PC-3 (cell line): ENCODE data around the gene ZDHHC1. TPM values are rescaled to one million over a fixed set of nuclear protein-coding genes. Genes with fewer than 3 reads are reported as not detected.

ENCODE experiments used
- ATAC-seq: fragments of 200-7000 bp; cut with Tn5 transposase; 2 replicates; pipeline ENCODE4 v1.9.1; 2020; ENCODE audit warnings: mild to moderate bottlenecking, moderate library complexity
- BruUV-seq: library from RNA; stranded (reverse); fragments of 400-500 nt; replicated peaks from 2 replicates; lab custom pipeline; 2021; lab: Mats Ljungman, UMichigan
- CTCF ChIA-PET: fragments of 300-600 bp; sonication (Branson Sonifier 250); formaldehyde crosslinking; loops from one replicate; lab custom pipeline; 2022; ENCODE audit warnings: antibody characterized with exemption; lab: Charles Lee
- POLR2A ChIA-PET: fragments of 300-600 bp; sonication (Branson Sonifier 250); formaldehyde crosslinking; loops from one replicate; lab custom pipeline; 2022; ENCODE audit warnings: antibody characterized with exemption; ENCODE audit not compliant: unreplicated experiment; lab: Charles Lee
- DNase-seq: peaks from one replicate; pipeline ENCODE4 v3.0.0-alpha.2; 2015
- H2AFZ ChIP-seq: fragments of 300-600 bp; sonication (generic); 2 replicates; pipeline ENCODE4 v1.6.0; 2016; ENCODE audit warnings: antibody characterized with exemption, low read length
- H3F3A ChIP-seq: fragments of 300-600 bp; sonication (generic); one replicate; pipeline ENCODE4 v1.6.0; 2017; ENCODE audit warnings: antibody characterized with exemption, low read length, control low read depth, mild to moderate bottlenecking; ENCODE audit not compliant: unreplicated experiment
- H3K27ac ChIP-seq: fragments of 300-600 bp; sonication (generic); 2 replicates; pipeline ENCODE4 v1.5.1; 2016; ENCODE audit warnings: mild to moderate bottlenecking, low read length
- H3K27me3 ChIP-seq: fragments of 300-600 bp; sonication (generic); 2 replicates; pipeline ENCODE4 v1.6.1; 2016; ENCODE audit warnings: low read length, mixed read lengths
- H3K36me3 ChIP-seq: fragments of 300-600 bp; sonication (generic); 2 replicates; pipeline ENCODE4 v1.6.1; 2016; ENCODE audit warnings: low read depth, mixed run types, low read length, mixed read lengths
- H3K4me1 ChIP-seq: fragments of 300-600 bp; sonication (generic); 2 replicates; pipeline ENCODE4 v1.5.1; 2016; ENCODE audit warnings: low read length; ENCODE audit not compliant: insufficient read depth
- H3K4me2 ChIP-seq: fragments of 300-600 bp; sonication (generic); 2 replicates; pipeline ENCODE4 v1.6.0; 2016; ENCODE audit warnings: low read length
- H3K4me3 ChIP-seq: fragments of 300-600 bp; sonication (generic); 2 replicates; pipeline ENCODE4 v1.5.1; 2016; ENCODE audit warnings: mild to moderate bottlenecking, low read length, mixed read lengths
- H3K79me2 ChIP-seq: fragments of 300-600 bp; sonication (generic); 2 replicates; pipeline ENCODE4 v1.6.1; 2017; ENCODE audit warnings: low read length, mixed read lengths
- H3K9ac ChIP-seq: fragments of 300-600 bp; sonication (generic); 2 replicates; pipeline ENCODE4 v1.6.0; 2016; ENCODE audit warnings: mild to moderate bottlenecking, low read length
- H3K9me2 ChIP-seq: fragments of 300-600 bp; sonication (generic); replicated peaks from 2 replicates; pipeline ENCODE4 v1.6.1; 2016; ENCODE audit warnings: mixed run types, low read length, mixed read lengths
- H3K9me3 ChIP-seq: fragments of 300-600 bp; sonication (generic); 2 replicates; pipeline ENCODE4 v1.6.1; 2016; ENCODE audit warnings: low read length, mixed read lengths
- H4K20me1 ChIP-seq: fragments of 300-600 bp; sonication (generic); 2 replicates; pipeline ENCODE4 v1.6.1; 2016; ENCODE audit warnings: low read length, mixed read lengths
- EZH2 ChIP-seq: fragments of 300-600 bp; sonication (generic); IDR thresholded peaks from one replicate; pipeline ENCODE4 v1.6.1; 2017; ENCODE audit warnings: antibody characterized with exemption, mild to moderate bottlenecking, low read length; ENCODE audit not compliant: unreplicated experiment
- EZH2phosphoT487 ChIP-seq: fragments of 300-600 bp; sonication (generic); IDR thresholded peaks from 2 replicates; pipeline ENCODE4 v1.6.1; 2018; ENCODE audit warnings: mild to moderate bottlenecking, antibody characterized with exemption, low read length, borderline replicate concordance
- intact Hi-C: fragments of 100-400 bp; cut with micrococcal nuclease; formaldehyde crosslinking; loops from 2 replicates; pipeline ENCODE4 v1.9.0; 2023
- total RNA-seq: library from RNA; depleted of rRNA; stranded (reverse); fragments of >200 nt; gene quantifications from 2 replicates; pipeline ENCODE4 v1.2.3, GENCODE V29; 2014
- TF ChIP-seq, protein P1 (sequence below): fragments of 300-600 bp; sonication (generic); conservative IDR thresholded peaks from 2 replicates; pipeline ENCODE4 v1.5.1; 2017; ENCODE audit warnings: antibody characterized with exemption, low read depth, mild to moderate bottlenecking, low read length

Gene ZDHHC1
- total RNA-seq, 1 experiment from 2014 or later, result 4.8 TPM

DNA sequence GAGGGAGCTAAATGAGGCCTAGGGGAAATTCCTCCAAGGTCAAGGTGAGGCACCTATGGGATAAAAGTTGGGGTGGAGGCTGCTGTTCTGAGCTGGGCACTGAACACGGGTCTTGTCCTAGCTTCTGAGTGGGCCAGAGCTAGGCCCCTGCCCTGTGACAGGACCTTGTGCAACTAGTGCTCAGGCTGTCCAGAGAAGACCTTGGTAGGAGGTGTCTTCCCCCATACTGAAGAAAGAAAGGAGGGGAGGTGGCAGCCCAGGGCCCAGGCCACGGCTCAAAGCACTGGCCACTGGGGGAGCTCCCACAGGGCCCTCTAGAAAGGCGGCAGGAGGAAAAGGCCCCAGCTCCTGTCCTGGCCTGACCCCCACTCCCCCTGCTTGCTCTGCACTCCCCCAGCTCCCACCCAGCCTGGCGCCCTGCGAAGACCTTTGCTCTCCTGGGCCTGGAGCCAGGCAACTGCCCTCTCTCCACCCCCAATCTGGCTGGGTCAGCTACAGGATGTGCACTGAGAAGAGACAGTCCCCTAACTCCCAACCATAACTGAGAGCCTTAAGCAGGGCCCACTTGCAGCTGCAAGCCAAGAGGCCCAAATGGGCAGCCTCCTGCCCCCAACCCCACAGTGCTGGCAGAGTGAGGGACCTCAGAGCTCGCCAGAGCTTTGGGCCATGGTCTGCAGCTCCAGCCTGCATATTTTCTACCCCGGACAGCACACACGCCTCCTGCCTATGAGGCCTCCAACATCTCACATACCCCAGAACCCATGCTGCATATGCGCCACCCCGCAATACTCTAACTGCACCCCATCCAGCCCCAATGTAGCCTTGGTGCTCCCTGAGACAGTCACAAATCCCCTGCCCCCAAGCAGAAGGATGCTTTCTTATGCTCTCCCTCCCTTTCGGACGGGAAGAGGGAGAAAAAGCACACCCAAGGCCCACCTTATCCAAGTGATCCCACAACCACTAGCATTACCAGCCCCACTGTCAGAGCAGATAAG lies 29.9 kb upstream of the ZDHHC1 start:
- BruUV-seq, result no TSS peak
- no peaks in the 10 kb centered on the region for H3F3A ChIP-seq
- DNase-seq, result no peak
- H3K27ac ChIP-seq, result no peak overlapping the region
- no peaks in the 10 kb centered on the region for H3K27me3 ChIP-seq
- no peaks in the 10 kb centered on the region for H3K36me3 ChIP-seq
- TF ChIP-seq EZH2phosphoT487, result no peak
- TF ChIP-seq EZH2, result no peak
- TF ChIP-seq, protein P1, sequence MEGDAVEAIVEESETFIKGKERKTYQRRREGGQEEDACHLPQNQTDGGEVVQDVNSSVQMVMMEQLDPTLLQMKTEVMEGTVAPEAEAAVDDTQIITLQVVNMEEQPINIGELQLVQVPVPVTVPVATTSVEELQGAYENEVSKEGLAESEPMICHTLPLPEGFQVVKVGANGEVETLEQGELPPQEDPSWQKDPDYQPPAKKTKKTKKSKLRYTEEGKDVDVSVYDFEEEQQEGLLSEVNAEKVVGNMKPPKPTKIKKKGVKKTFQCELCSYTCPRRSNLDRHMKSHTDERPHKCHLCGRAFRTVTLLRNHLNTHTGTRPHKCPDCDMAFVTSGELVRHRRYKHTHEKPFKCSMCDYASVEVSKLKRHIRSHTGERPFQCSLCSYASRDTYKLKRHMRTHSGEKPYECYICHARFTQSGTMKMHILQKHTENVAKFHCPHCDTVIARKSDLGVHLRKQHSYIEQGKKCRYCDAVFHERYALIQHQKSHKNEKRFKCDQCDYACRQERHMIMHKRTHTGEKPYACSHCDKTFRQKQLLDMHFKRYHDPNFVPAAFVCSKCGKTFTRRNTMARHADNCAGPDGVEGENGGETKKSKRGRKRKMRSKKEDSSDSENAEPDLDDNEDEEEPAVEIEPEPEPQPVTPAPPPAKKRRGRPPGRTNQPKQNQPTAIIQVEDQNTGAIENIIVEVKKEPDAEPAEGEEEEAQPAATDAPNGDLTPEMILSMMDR, result no peak
- no peak overlapping the region for H2AFZ ChIP-seq
- H3K79me2 ChIP-seq, result no peaks in the 10 kb centered on the region
- H3K9me2 ChIP-seq, result no peaks in the 10 kb centered on the region
- H3K4me3 ChIP-seq, result no peak overlapping the region
- no peak overlapping the region for H3K4me2 ChIP-seq
- CTCF ChIA-PET, result interaction anchor here (1.0 kb wide), 1 partner anchor 18 kb away, joined by 3 read pairs; no protein-coding TSS in a partner anchor
- H4K20me1 ChIP-seq, result no peaks in the 10 kb centered on the region
- no peak overlapping the region for H3K9ac ChIP-seq
- H3K9me3 ChIP-seq, result no peaks in the 10 kb centered on the region
- intact Hi-C loops, result no loop called here
- H3K4me1 ChIP-seq, result no peaks in the 10 kb centered on the region
- POLR2A ChIA-PET, result interaction anchor here (0.6 kb wide), 1 partner anchor 399 kb away, joined by 5 read pairs; no protein-coding TSS in a partner anchor
- ATAC-seq, result no peak

DNA sequence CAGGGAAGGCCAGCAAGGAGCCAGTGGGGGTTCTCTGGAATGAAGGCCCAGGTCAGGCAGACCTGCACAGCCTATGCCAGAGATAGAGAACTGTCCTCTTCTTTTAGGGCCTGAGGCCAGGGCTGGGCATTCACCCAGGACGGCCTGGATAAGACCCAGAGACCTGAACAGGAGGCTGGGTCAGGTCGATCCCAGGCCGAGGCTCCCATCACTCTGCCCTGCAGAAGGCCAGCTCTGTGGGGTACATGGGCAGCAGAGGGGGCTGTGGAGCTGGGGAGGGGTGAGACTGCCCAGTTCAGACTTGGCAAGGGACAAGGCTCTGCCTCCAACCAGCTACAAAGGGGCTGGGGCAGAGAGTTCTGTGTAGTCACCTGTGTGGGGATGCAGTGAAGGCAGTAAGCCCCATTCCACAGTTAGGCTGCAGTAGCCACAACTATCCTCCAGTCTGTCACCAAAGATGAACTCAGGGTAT lies 29.2 kb upstream of the ZDHHC1 start:
- Histone ChIP-seq H3F3A (no peaks in the 10 kb centered on the region), H3K36me3 (no peaks in the 10 kb centered on the region), H3K9me2 (no peaks in the 10 kb centered on the region), H3K27ac (no peak overlapping the region), H3K79me2 (no peaks in the 10 kb centered on the region), H4K20me1 (no peaks in the 10 kb centered on the region), H3K4me2 (no peak overlapping the region), H3K4me1 (no peaks in the 10 kb centered on the region), H3K4me3 (no peak overlapping the region), H3K27me3 (no peaks in the 10 kb centered on the region), H3K9me3 (no peaks in the 10 kb centered on the region), H3K9ac (no peak overlapping the region), H2AFZ (no peak overlapping the region)
- no peak for ATAC-seq
- TF ChIP-seq, protein P1, result no peak
- TF ChIP-seq EZH2, result no peak
- TF ChIP-seq EZH2phosphoT487, result no peak
- DNase-seq, result no peak
- no TSS peak for BruUV-seq
- POLR2A ChIA-PET, result no interaction called here
- CTCF ChIA-PET, result interaction anchor here (1.0 kb wide), 1 partner anchor 17 kb away, joined by 3 read pairs; no protein-coding TSS in a partner anchor
- intact Hi-C loops, result no loop called here

DNA sequence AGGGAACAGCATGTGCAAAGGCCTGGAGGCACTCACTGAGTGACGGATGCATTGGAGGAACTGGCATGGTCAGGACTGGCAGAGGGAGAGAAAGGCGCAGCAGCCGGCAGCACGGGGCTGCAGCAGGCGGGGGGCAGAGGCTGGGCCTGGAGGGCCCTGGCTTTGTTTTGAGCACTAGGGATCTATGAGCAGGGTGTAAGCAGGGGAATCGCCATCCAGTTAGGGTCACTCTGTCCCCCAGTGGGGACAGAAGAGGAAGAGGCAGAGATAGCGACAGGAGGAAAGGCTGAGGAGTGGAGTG lies 28.8 kb upstream of the ZDHHC1 start:
- no peak for DNase-seq
- Histone ChIP-seq H3K9me2 (no peaks in the 10 kb centered on the region), H3F3A (no peaks in the 10 kb centered on the region), H3K4me2 (no peak overlapping the region), H3K9me3 (no peaks in the 10 kb centered on the region), H3K36me3 (no peaks in the 10 kb centered on the region), H3K4me1 (no peaks in the 10 kb centered on the region), H3K27me3 (no peaks in the 10 kb centered on the region), H3K79me2 (no peaks in the 10 kb centered on the region), H4K20me1 (no peaks in the 10 kb centered on the region), H3K9ac (no peak overlapping the region), H2AFZ (no peak overlapping the region), H3K27ac (no peak overlapping the region), H3K4me3 (no peak overlapping the region)
- no peak for ATAC-seq
- no TSS peak for BruUV-seq
- intact Hi-C loops, result no loop called here
- ChIA-PET CTCF (interaction anchor here (1.0 kb wide), 1 partner anchor 17 kb away, joined by 3 read pairs; no protein-coding TSS in a partner anchor), POLR2A (no interaction called here)
- TF ChIP-seq EZH2phosphoT487 (no peak), EZH2 (no peak)
- TF ChIP-seq, protein P1, result no peak
